RWPE2 (cell line): ENCODE measurements around the gene ALK.
A peak's percentile ranks its signal among the peaks of the same experiment; 100 is the strongest.

Source experiments
- ATAC-seq: fragments of 200-7000 bp; cut with Tn5 transposase; 3 replicates; pipeline ENCODE4 v1.9.1; 2021; ENCODE audit warnings: low read depth
- DNase-seq: peaks from one replicate; pipeline ENCODE4 v3.0.0-alpha.2; 2020; ENCODE audit warnings: low spot score
- H3K27ac ChIP-seq: fragments of 450-650 bp; 2 replicates; pipeline ENCODE4 v1.5.1; 2017; ENCODE audit warnings: mild to moderate bottlenecking; ENCODE audit not compliant: poor library complexity, severe bottlenecking
- H3K27me3 ChIP-seq: fragments of 250-450 bp; sonication (Bioruptor Pico); 2 replicates; pipeline ENCODE4 v1.5.1; 2021; ENCODE audit warnings: mild to moderate bottlenecking, moderate library complexity; ENCODE audit not compliant: insufficient read depth, poor library complexity, severe bottlenecking
- H3K36me3 ChIP-seq: fragments of 250-450 bp; sonication (Bioruptor Pico); 2 replicates; pipeline ENCODE4 v1.5.1; 2020; ENCODE audit warnings: low read depth, mild to moderate bottlenecking, moderate library complexity
- H3K4me1 ChIP-seq: fragments of 250-450 bp; sonication (Bioruptor Pico); 2 replicates; pipeline ENCODE4 v1.5.1; 2021; ENCODE audit warnings: mild to moderate bottlenecking, moderate library complexity; ENCODE audit not compliant: insufficient read depth, poor library complexity, severe bottlenecking
- H3K4me3 ChIP-seq: fragments of 250-450 bp; sonication (Bioruptor Pico); 2 replicates; pipeline ENCODE4 v1.5.1; 2021; ENCODE audit warnings: mild to moderate bottlenecking, moderate library complexity; ENCODE audit not compliant: severe bottlenecking
- H3K9me3 ChIP-seq: fragments of 250-450 bp; sonication (Bioruptor Pico); 2 replicates; pipeline ENCODE4 v1.5.1; 2021; ENCODE audit warnings: mild to moderate bottlenecking, moderate library complexity; ENCODE audit not compliant: severe bottlenecking
- TF ChIP-seq, protein P1 (sequence below): fragments of 450-650 bp; IDR thresholded peaks from one replicate; pipeline ENCODE4 v1.5.1; 2017; ENCODE audit warnings: mild to moderate bottlenecking, moderate library complexity; ENCODE audit not compliant: poor library complexity, severe bottlenecking

ALK gene

DNA sequence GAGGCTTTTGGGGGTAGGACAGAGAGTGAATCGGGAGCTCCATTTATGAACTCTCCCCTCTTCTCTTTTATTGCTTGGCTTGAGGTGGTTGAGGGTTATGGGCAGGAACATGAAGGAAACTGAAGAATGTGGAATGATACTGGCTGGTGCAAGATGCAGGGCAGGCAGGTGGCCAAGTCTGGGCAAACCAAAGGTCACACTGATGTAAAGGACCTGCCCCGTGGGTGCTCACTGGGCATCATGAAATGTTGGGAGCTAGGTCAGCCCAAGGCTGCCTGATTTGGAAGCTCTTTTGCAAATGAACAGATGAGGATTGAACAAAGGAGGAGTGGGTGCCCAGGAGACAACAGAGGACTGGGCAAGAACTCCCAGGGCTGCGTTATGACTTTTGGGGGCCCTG, 477.2 kb downstream of the ALK start:
- H3K4me1 ChIP-seq, result peaks cover 13% of the 10 kb centered on the region
- TF ChIP-seq, protein P1, sequence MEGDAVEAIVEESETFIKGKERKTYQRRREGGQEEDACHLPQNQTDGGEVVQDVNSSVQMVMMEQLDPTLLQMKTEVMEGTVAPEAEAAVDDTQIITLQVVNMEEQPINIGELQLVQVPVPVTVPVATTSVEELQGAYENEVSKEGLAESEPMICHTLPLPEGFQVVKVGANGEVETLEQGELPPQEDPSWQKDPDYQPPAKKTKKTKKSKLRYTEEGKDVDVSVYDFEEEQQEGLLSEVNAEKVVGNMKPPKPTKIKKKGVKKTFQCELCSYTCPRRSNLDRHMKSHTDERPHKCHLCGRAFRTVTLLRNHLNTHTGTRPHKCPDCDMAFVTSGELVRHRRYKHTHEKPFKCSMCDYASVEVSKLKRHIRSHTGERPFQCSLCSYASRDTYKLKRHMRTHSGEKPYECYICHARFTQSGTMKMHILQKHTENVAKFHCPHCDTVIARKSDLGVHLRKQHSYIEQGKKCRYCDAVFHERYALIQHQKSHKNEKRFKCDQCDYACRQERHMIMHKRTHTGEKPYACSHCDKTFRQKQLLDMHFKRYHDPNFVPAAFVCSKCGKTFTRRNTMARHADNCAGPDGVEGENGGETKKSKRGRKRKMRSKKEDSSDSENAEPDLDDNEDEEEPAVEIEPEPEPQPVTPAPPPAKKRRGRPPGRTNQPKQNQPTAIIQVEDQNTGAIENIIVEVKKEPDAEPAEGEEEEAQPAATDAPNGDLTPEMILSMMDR, result no peak
- H3K36me3 ChIP-seq, result no peaks in the 10 kb centered on the region
- no peak overlapping the region for H3K4me3 ChIP-seq
- H3K27me3 ChIP-seq, result no peaks in the 10 kb centered on the region
- ATAC-seq (no peak), DNase-seq (no peak)
- H3K9me3 ChIP-seq, result no peaks in the 10 kb centered on the region
- peak overlapping the region; percentile 69 for H3K27ac ChIP-seq

DNA sequence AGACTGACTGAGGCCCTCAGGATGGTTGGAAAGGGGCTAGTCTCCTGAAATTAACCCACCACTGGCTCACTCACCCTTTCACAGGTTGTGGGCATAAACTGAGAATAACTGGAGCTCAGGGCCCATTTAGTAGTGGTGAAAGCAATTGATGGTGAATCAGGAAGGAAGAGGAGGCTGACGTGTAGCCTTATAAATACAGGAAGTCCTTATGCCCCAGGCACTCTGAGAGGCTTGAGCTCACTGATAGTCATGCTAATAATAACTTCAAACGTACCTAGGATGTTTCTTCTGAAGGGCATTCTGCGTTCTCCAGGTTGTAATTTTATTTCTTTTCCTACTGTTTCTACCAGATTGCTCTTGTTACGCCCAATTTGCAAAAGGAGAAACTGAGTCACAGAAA, 477.8 kb downstream of the ALK start:
- DNase-seq, result no peak
- H3K4me3 ChIP-seq, result no peak overlapping the region
- peaks cover 13% of the 10 kb centered on the region for H3K4me1 ChIP-seq
- no peaks in the 10 kb centered on the region for H3K9me3 ChIP-seq
- peak overlapping the region; percentile 69 for H3K27ac ChIP-seq
- peak; percentile 98 for ATAC-seq
- TF ChIP-seq, protein P1, result no peak
- no peaks in the 10 kb centered on the region for H3K27me3 ChIP-seq
- no peaks in the 10 kb centered on the region for H3K36me3 ChIP-seq

DNA sequence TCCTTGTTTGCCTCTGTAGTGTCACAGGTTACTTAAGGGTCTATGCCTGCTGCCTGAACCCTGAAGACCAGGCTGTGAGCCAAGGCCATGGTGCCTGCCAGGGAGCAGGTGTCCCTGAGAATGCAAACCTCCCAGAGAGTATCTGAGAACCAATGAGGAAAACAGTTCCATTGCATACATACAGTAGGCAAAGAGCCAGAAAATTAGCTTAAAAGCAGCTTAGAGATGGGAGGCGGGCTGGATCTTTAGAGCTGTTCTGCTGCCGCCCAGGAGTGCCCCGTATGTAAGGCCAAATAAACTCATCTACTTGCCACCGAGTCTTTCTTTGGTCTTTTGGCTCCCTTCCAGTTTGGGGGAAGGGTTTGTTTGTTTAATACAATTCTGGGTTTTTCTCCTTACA, 478.2 kb downstream of the ALK start:
- peak overlapping the region; percentile 69 for H3K27ac ChIP-seq
- ATAC-seq (no peak; the same call in 2 of the 3 replicates), DNase-seq (no peak)
- TF ChIP-seq, protein P1, result no peak
- no peaks in the 10 kb centered on the region for H3K36me3 ChIP-seq
- no peak overlapping the region for H3K4me3 ChIP-seq
- H3K9me3 ChIP-seq, result no peaks in the 10 kb centered on the region
- H3K4me1 ChIP-seq, result peaks cover 13% of the 10 kb centered on the region
- no peaks in the 10 kb centered on the region for H3K27me3 ChIP-seq

DNA sequence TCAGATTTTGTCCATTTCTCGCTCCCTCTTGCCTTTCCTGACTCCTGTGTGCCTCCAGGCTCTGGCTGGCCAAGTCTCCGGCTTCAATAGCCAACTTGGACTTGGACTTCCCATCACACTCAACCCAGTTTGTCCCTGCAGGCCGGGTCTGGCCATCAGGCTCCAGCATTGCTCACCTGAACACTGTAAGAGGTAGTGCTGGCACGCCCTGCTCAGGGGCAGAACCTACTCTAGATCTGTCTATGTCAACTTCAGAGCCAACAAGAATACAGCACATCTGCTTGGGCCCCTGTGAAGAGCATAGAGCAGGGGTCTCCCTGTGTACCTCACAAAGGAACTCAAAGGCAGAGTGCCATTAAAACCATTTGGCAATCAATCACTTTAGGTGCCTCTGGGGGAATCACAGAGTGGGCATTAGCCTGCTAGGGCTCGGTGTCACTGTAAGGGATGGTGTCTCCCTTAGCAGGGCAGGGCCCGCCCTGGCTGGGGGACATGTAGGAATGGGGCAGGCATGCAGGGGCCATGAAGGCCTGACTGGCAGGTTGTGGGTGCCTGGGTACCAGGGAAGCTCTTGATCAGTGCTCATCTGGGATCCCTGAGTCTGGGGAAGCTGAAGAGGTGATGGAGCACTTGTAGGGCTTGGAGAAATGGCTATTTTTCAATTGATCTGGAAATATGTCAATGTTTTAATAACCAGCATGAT, 480.3 kb downstream of the ALK start:
- ATAC-seq, result no peak
- Histone ChIP-seq H3K27ac (no peak overlapping the region), H3K9me3 (no peaks in the 10 kb centered on the region), H3K36me3 (no peaks in the 10 kb centered on the region), H3K27me3 (no peaks in the 10 kb centered on the region), H3K4me1 (peaks cover 13% of the 10 kb centered on the region), H3K4me3 (no peak overlapping the region)
- DNase-seq, result no peak
- TF ChIP-seq, protein P1, result no peak

DNA sequence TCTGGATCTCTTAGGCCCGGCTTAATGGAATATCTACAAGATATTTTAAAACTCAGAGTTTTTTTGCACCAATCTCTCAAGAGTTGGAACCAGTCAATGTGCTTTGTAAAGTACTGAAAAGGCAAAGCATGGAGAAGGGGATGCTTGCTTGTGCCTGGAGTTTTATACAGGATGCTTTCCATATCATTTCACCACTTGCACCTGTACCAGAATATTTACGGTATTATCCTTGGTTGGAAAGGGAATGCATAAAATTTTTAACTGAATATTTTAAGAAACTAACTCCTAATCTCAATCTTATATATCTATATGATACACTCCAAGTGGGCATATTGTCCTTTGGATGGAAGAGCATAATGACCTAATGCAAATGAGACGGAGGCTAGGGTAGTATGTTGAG, 487.5 kb downstream of the ALK start:
- ATAC-seq (no peak), DNase-seq (no peak)
- no peak overlapping the region for H3K4me3 ChIP-seq
- no peaks in the 10 kb centered on the region for H3K4me1 ChIP-seq
- H3K36me3 ChIP-seq, result no peaks in the 10 kb centered on the region
- no peaks in the 10 kb centered on the region for H3K9me3 ChIP-seq
- no peak overlapping the region for H3K27ac ChIP-seq
- TF ChIP-seq, protein P1, result no peak
- H3K27me3 ChIP-seq, result no peaks in the 10 kb centered on the region
